ENCODE results near the gene MRPL2.

MRPL2 gene

DNA sequence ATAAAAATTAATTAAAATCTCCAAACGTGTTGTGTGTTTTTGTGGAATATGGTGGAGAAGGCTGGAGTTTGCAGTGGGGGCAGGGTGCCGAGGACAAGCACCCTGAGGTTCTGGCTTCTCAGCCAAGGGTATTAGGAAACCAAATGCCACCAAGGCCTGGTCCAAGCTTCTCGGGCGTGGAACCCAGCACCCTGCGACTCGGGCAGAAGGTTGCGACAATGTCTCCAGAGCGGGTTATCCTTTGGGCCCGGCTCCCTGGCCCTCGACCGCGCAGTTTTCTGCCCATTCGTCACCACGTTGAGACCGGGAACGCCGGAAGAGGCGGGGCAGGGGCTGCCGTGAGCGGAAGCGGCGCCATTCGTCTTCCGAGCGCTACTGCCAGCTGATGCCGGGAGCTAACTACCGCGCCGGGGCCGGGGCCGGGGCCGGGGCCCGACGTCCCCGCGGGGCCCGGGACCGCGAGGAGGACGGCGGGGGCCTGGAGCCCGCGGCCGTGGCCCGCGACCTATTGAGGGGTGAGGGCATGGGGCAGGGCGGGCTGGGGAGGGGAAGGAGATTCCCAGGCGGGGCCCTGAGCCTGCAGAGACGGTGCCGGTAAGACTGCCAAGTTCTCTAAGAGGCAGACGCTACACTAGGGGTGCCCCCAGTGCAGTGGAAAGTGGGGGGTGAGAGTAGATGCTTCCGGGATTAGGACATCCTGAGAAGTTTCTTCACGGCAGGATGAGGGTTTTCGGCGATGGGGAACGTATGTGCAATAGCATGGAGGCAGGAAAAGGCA, 37.8 kb downstream of the MRPL2 start, which contains the start of gene RRP36:
TSS of gene RRP36 (plus strand) at position 354 of the 778 bp plus-strand sequence. CDS start at position 386, 32 bp downstream.
- peak; percentile 24 to 57 for DNase-seq (ENCODE audit: extremely low read depth in 1 of 2, low read depth in 1 of 2)

DNA sequence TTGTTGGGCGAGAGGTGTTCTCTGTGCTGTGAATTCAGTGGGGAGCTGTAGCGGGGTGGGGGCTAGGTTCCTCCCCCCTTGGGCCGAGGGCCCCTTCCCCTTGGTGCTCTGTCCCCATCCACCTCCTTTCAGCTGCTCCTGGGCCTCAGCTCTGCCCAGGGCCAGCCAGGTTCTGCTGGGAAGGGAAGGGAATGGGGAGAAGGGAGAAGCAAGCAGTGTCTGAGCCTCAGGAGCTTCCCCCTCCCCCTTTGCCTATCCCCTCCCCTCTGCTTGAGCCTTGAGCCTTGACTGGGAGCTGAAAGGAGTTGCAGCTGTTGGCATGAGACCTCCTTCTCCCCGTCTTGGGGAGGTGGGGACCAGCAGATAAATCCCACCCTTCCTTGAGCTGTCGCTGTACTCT, 38.4 kb downstream of the MRPL2 start:
- no peak for DNase-seq (ENCODE audit: extremely low read depth in 1 of 2, low read depth in 1 of 2)

DNA sequence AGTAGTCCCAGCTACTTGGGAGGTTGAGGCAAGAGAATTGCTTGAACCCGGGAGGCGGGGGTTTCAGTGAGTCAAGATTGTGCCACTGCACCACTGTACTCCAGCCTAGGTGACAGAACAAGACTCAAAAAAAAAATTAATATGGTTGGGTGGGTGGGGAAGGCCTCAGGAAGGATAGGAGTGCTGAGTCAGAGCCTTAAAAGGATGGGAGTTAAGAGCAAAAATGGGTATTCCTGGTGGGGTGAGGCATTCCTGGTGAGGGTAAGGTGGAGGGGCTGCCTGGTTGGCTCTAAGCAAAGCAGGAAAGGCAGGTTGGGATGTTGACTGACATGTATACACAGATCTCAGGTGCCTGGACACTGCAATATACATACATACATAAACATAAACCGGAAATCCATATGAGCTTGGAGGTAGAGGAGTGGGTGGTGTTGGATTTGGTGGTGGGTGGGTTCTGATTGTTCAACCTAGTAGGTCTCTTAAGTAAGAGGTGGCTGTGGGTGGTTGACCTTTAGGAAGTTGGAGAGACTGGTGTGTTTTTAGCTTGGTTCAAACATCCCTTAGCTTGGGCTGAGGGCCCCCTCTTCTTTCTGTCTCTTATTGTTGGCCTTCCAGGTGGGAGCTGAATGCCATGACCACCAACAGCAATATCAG, 39.1 kb downstream of the MRPL2 start:
- no peak for DNase-seq (ENCODE audit: extremely low read depth in 1 of 2, low read depth in 1 of 2)

DNA sequence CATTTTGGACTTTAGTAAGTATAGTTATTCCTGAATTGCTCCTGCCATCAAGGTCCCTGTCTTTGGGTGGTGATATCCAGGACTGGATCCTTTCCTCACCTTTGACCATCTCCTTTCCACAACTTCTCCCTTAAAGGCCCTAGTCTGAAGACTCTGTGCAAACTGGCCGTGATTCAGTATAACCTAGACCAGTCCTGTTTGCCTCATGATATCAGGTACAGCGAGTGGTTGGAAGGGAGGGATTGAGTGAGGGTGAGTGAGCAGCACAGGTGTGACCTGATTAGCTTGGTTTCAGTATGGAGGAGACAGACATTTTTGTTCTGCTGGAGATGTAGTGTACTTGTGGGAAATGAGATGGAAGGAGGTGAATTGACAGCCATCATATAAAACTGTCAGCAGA, 40.1 kb downstream of the MRPL2 start:
- DNase-seq (ENCODE audit: extremely low read depth in 1 of 2, low read depth in 1 of 2), result no peak

DNA sequence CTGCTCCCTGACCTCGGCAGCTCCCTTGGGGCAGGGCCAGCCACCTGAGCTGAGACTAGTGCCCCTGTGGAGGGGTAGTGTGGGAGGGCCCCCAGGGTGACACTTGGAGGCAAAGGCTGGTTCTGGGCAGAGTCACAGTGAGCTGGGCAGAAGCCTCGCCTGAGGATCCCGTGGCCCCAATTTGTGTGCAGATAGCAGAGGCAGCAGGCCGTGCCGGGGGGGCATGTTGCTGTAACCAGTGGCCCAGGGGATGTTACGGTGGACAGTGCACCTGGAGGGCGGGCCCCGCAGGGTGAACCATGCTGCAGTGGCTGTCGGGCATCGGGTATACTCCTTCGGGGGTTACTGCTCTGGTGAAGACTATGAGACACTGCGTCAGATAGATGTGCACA, 42.3 kb downstream of the MRPL2 start:
- no peak for DNase-seq (ENCODE audit: extremely low read depth in 1 of 2, low read depth in 1 of 2)

DNA sequence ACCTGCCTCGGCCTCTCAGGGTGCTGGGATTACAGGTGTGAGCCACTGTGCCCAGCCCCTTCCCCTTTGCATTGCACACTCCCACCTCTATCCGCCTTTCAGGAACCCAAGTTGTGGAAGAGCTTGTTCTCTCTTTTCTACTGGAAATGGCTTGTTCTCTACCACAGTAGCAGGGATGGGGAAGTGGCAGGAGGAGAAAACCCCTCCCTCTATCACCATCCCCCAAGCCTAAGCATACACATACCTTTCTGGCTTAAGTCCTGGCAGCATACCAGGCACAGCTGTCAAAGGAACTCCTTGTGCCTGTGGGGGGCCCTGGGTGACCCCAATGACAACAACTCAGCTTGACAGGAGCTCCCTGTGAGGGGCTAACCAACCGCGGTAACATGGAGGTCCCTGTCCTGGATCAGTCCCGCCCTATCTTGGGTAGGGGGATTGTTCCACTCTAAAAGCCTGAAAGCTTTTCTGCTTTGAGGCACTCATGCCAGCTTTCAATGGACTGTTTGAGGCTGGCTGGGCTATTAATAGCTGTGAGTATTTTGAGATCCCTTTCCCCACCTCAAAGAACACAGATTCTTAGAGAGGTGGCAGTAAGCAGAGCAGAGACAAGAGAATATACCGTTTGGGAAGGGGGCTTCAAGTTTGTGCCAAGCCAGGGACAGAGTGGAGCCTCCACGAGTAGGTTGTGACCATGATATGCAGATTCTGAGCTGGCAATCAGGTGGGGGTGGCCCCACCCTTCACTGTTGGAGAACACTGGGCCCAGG, 42.9 kb downstream of the MRPL2 start:
- DNase-seq (ENCODE audit: extremely low read depth in 1 of 2, low read depth in 1 of 2), result no peak

DNA sequence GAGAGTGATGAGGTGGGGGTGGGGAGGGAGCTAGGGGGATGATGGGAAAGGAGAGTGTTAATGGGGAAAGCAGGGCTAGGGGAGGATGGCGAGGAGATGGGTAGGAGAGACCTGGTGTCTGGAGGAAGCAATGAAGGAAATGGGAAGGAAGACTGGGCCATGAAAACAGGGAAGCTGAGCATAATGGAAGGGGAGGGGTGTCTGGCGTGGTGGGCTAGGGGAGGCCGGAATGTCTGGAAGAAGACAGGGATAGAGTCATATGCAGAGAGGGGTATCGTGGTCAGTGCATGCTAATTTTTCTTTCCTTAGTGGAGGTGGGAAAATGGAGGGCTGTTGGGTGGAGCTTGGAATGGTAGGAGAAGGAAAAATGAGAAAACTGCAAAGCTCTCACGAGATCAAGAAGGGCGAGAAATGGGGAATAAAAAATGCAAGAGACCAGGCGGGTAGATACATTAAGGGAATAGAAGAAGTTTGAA, 44.8 kb downstream of the MRPL2 start:
- no peak for DNase-seq (ENCODE audit: extremely low read depth in 1 of 2, low read depth in 1 of 2)

DNA sequence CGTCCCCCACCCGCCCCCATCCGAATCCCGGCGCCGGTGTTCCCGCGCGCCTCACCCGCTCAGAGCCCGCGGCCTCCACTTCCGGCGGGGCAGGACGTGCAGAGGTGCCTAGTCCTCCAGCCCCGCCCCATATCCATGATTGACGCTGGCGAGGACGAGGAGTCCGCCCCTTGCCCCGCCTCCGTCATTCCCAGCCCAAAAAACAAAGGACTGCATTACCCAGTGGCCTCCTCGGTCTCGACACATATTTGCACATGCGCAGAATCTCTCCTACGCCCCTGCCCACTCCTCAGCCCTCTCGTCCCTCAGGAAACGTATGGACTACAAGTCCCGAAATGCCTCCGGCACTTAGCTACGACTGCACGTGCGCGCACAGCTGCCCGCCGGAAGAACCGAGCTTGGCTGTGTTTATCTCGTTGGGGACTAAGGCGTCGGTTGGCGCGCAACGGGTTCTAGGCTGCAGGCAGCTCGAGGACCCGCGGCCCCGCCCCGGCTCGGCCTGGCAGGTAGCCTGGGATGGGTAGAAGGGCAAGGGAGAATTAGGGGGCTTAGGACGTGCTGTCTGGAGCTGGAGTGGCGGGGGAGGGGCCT, 45.3 kb downstream of the MRPL2 start, which contains the start of the genes KLHDC3 and MEA1:
TSS of gene KLHDC3 (plus strand) at position 407 of the 591 bp plus-strand sequence. CDS start 2,944 bp downstream, outside the sequence.
TSS of gene MEA1 (minus strand) at position 104 of the 591 bp plus-strand sequence. CDS start 133 bp downstream, outside the sequence.
- peak; percentile 93 to 98 for DNase-seq (ENCODE audit: extremely low read depth in 1 of 2, low read depth in 1 of 2)

DNA sequence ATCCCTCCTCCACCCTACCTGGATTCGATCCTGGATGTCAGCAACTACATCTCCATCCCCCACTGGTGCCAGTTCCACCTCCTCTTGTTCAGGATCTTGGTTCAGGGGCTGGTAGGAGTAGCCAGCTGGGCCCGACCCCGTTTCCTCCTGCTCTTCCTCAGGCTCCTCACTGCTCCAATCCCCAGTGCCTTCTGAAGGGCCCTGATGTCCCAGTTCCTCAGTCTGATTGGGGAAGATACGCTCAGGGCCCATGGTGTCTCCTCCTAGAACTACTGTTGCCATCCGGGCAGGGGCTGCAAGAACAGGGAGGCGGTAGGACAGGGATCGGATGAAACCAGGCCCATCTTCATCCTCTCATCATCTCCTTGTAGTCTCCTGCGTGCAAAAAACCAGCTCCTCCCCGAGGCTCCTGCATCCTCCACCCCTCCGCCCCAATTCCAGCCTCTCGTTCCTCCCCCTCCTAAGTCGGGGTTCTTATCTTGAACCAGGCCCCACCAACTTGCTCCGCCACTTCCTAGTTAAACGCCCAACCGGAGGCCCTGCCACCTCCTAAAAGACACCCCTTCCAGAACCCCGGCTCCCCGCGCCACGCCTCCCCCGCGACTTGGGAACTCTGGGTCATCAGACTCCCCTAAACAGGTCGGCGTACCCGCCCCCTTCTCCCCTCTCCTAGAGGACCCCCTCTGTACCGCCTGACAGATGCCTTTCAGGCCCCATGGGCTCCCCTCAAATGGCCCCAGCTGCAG, 46.0 kb downstream of the MRPL2 start:
- peak in 1 of 2 donors; percentile 29 for DNase-seq (ENCODE audit: extremely low read depth in 1 of 2, low read depth in 1 of 2)

DNA sequence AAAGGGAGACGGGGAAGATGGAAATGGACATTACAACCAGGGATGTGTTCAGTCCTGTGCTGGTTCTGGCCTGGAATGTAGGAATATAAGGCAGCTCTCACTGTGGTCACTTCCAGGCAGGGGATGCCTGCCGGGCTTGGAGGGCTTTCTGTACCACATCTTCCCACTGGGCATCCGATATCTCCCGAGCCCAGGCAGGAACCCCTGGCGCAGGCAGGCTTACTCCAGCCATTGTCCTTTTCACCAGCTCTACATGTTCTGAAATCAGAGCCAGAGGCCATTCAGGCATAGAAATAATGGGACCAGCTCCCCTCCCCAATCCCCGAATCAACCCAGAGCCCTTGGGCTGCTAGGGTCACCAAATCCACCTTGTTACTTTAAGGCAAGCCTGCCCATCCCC, 46.9 kb downstream of the MRPL2 start:
- no peak for DNase-seq (ENCODE audit: extremely low read depth in 1 of 2, low read depth in 1 of 2)

DNA sequence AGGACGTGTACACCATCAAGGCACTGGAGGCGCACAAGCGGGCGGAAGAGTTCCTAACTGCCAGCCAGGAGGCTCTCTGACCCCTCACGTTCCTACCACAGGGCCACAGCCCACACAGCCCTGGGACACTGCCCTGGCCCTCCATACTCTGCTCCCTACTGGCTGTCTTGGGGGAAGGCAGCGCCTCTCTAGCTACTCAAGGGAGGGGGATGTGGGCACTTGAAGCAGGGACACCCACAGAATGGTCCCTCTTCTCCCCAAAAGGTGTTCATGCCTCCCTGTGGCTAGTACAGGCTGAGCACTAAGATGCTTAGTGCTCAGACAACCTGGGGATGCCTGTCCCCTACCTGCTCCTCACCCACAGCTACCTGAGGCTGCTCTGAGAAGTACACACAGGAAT, 48.0 kb downstream of the MRPL2 start:
- DNase-seq (ENCODE audit: extremely low read depth in 1 of 2, low read depth in 1 of 2), result no peak

DNA sequence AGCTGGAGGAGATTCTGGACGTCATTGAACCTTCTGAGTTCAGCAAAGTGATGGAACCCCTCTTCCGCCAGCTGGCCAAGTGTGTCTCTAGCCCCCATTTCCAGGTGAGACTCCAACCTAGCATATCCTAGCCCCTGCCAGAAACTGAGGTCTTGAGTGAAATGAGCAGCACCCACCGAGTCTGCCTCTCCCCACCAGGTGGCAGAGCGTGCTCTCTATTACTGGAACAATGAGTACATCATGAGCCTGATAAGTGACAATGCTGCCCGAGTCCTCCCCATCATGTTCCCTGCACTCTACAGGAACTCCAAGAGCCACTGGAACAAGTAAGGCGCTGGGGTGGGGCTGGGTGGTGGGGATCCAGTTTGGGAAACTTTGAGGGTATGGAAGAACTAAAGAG, 50.1 kb downstream of the MRPL2 start:
- DNase-seq (ENCODE audit: extremely low read depth in 1 of 2, low read depth in 1 of 2), result no peak

DNA sequence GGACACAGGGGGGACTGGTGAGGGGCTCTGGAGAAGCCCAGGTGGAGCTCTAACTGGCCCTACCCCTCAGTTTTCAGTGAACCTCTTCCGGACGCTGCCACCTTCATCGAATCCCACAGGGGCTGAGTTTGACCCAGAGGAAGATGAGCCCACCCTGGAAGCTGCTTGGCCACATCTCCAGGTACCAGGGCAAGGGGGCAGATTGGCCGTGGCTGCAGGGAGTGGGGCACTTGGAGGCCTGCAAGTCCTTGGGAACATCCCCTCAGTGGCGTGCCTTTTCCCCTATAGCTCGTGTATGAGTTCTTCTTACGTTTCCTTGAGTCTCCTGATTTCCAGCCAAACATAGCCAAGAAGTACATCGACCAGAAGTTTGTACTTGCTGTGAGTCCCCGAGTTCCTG, 52.1 kb downstream of the MRPL2 start:
- no peak for DNase-seq (ENCODE audit: extremely low read depth in 1 of 2, low read depth in 1 of 2)

DNA sequence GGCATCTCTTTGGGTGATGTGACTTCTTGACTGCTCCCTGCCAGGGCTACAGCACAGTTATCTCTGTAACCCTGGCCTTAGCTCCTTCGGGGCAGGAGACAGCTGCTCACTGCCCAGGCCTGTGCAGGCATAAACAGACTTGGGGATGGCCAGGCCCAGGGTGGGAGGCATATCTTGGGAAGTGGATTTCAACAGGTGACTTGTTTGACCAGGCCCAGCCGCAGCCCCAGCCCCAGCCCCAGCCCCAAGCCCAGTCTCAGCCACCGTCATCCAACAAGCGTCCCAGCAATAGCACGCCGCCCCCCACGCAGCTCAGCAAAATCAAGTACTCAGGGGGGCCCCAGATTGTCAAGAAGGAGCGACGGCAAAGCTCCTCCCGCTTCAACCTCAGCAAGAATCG, 53.0 kb downstream of the MRPL2 start:
- DNase-seq (ENCODE audit: extremely low read depth in 1 of 2, low read depth in 1 of 2), result no peak

DNA sequence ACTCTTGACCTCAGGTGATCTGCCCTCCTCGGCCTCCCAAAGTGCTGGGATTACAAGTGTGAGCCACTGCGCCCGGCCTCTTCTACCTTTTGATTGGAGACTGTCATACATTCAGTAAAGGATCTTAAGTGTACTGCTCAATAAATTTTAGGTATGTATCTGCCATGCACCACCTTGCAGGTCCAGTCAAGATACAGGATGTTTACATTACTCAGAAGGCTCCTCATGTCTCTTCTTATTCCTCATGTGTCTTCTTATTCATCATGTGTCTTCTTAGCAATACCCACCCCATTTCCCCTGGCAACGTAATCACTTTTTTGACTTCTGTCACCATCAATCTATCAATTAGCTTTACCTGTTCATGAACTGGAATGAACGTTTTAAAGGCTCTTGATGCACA, 53.4 kb downstream of the MRPL2 start:
- DNase-seq (ENCODE audit: extremely low read depth in 1 of 2, low read depth in 1 of 2), result no peak

Data from activated CD8-positive, alpha-beta memory T cell treated with anti-CD3 and anti-CD28 coated beads for 1 hour (primary cell).